SH-SY5Y (cell line): ENCODE data around the gene NAXE.

Experiments used
- GATA2 ChIP-seq: IDR thresholded peaks from 2 replicates; pipeline ENCODE4 v1.6.1; 2011; ENCODE audit warnings: mild to moderate bottlenecking, low read depth, low read length
- GATA3 ChIP-seq: IDR thresholded peaks from 2 replicates; pipeline ENCODE4 v1.6.1; 2011; ENCODE audit warnings: low read depth, mild to moderate bottlenecking, low read length, moderate library complexity

GRCh38 chr1:156549390-156549789 lies 42.2 kb upstream of the NAXE start:
- TF ChIP-seq GATA2 = no peak
- no peak for TF ChIP-seq GATA3
